ENCODE measurements around the gene TXN2. TPM values are rescaled to one million over a fixed set of nuclear protein-coding genes. Genes with fewer than 3 reads are reported as not detected.
"Not testable (repeated sequence)": the region's sequence is repeated elsewhere in the genome, so short reads cannot be mapped to it uniquely, and the experiment has no call there.

TXN2 gene
- total RNA-seq, 4 donors from 2014 or later = 45.6 to 56.7 (median 52.2) TPM

GRCh38 chr22:36455571-36456463, 25.6 kb downstream of the TXN2 start:
- no peak for DNase-seq (ENCODE audit: low spot score in 2 of 2)
- no peak for TF ChIP-seq POLR2A (IDR thresholded peaks at IDR 0.05)
- TF ChIP-seq, protein P1, sequence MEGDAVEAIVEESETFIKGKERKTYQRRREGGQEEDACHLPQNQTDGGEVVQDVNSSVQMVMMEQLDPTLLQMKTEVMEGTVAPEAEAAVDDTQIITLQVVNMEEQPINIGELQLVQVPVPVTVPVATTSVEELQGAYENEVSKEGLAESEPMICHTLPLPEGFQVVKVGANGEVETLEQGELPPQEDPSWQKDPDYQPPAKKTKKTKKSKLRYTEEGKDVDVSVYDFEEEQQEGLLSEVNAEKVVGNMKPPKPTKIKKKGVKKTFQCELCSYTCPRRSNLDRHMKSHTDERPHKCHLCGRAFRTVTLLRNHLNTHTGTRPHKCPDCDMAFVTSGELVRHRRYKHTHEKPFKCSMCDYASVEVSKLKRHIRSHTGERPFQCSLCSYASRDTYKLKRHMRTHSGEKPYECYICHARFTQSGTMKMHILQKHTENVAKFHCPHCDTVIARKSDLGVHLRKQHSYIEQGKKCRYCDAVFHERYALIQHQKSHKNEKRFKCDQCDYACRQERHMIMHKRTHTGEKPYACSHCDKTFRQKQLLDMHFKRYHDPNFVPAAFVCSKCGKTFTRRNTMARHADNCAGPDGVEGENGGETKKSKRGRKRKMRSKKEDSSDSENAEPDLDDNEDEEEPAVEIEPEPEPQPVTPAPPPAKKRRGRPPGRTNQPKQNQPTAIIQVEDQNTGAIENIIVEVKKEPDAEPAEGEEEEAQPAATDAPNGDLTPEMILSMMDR (IDR thresholded peaks at IDR 0.05) = no peak
- intact Hi-C loops (cut with DNase I; ENCODE audit: low total_unique reads) = no loop called here
- 65 to 67% methylated on average over 20 to 21 of the region's 21 CpGs for WGBS, 2 donors
- H3K4me3 ChIP-seq (ENCODE audit: low read depth, poor library complexity, severe bottlenecking) = no peak overlapping the region

DNA sequence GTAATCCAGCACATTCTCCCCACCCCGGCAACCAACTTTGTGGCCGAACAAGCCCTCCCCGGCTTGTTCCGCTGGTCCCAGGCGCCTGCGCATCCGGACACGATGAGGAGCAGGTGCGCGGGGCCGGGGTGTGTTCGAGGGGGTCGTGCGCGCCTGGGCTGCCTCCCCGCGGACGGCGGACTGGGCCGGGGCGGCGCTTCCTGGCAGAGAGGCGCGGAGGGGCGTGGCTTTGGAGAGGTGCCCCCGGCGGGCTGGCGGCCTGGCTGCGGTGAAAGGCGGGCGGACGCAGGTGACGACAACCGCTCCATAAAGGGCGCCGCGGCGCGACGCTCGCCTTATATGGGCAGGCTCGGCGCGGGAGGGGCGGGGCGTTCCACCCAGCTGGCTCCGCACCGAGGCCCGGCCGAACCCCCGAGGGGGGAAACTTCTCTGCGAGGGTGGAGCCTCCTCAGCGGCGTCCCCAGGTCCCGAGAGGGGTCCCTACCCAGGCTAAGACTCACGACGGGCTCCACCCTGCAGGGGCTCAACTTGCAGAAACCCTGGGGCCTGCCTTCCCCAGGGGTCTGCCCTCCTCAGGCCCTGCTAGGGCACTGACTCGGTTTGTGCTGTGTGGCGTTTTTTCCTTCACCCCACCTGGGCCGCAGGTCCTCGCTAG, 26.4 kb downstream of the TXN2 start:
- peak; percentile 86 to 98 for DNase-seq (ENCODE audit: low spot score in 2 of 2)
- WGBS, 2 donors = 1 to 6% methylated on average over 20 to 26 of the region's 61 CpGs
- H3K4me3 ChIP-seq (ENCODE audit: low read depth, poor library complexity, severe bottlenecking) = peak overlapping the region; percentile 19
- intact Hi-C loops (cut with DNase I; ENCODE audit: low total_unique reads) = no loop called here
- no peak for TF ChIP-seq POLR2A (IDR thresholded peaks at IDR 0.05)
- TF ChIP-seq, protein P1 (IDR thresholded peaks at IDR 0.05) = no peak

DNA sequence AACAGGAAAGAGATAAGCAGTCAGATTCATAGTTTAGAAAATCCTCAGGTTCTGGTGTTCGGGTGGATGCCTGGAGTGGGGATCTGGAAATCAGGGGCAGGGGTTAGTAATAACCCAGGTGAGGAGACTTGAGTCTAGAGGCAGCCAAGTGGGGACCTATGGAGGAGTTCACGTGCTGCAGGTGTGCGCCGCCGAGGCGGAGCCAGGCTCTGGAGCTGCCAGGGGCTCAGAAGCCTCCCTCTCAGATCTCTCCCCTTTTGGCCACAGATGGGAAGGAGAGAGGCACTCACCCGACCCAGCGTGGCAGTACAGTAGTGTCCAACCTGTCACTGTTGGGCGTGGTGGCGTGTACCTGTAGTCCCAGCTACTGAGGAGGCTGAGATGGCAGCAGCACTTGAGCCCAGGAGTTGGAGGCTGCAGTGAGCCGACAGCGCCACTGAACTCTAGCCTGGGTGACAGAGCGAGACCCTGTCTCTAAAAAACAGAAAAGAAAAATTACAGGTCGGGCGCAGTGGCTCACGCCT, 27.5 kb downstream of the TXN2 start:
- no peak for DNase-seq (ENCODE audit: low spot score in 2 of 2)
- no peak overlapping the region for H3K4me3 ChIP-seq (ENCODE audit: low read depth, poor library complexity, severe bottlenecking)
- TF ChIP-seq POLR2A (IDR thresholded peaks at IDR 0.05) = no peak
- TF ChIP-seq, protein P1 (IDR thresholded peaks at IDR 0.05) = no peak
- WGBS, 2 donors = 91 to 95% methylated on average over 16 of the region's 16 CpGs
- intact Hi-C loops (cut with DNase I; ENCODE audit: low total_unique reads) = no loop called here

DNA sequence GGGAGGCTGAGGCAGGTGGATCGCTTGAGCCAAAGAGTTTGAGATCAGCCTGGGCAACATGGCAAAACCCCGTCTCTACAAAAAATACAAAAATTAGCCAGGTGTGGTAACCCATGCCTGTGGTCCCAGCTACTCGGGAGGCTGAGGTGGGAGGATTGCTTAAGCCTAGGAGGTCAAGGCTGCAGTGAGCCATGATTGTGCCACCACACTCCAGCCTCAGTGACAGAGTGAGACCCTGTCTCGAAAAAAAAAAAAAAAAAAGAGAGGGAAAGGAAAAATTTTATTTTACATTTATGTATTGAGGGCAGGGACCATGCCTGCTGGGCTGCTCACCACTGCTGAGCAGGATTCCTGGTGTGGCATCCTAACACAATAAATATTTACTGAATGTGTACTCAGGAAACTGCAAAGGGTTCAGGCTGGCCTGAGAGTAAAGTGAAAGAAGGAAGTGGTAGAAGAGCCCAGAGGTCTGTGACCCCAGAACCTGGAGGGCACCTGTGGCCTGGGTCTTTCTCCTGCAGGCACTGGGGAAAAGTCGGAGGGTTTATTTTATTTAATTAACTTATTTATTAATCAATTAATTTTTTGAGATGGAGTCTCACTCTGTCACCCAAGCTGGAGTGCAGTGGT, 28.3 kb downstream of the TXN2 start:
- DNase-seq (ENCODE audit: low spot score in 2 of 2); intact Hi-C loops (cut with DNase I; ENCODE audit: low total_unique reads): not testable (repeated sequence)
- 80 to 86% methylated on average over 5 of the region's 5 CpGs for WGBS, 2 donors

DNA sequence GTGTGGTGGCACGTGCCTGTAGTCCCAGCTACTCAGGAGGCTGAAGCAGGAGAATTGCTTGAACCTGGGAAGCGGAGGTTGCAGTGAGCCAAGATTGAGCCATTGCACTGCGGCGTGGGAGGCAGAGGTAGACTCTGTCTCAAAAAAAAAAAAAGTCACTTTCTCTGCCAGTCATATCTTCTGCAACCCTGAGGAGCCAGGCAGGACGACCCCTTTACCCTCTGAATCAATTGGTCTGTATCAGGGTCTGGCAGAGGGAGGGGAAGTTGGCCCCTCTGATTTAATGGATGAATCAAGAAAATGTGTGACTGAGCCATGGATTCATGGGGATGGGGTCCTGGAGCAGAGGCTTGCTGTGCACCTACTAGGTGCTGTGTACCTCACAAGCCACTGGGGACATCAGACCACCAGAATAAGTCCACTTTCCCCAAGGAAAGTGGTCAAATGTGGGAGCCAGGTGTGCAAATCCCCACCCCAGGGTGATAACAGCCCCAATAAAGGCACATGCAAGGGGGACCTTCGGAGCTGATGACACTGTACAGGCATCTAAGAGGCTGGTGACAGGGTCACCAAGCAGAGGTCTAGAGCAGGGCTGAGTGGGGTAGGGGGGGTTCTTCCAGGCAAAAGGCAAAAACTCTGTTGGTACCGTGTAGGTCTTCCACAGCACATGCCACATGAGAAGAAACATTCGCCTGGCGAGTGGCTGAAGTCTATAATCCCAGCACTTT, 29.0 kb downstream of the TXN2 start:
- H3K4me3 ChIP-seq (ENCODE audit: low read depth, poor library complexity, severe bottlenecking) = no peak overlapping the region
- WGBS, 2 donors = 73 to 84% methylated on average over 9 of the region's 9 CpGs
- intact Hi-C loops (cut with DNase I; ENCODE audit: low total_unique reads) = no loop called here
- no peak for TF ChIP-seq POLR2A (IDR thresholded peaks at IDR 0.05)
- TF ChIP-seq, protein P1 (IDR thresholded peaks at IDR 0.05) = no peak
- DNase-seq (ENCODE audit: low spot score in 2 of 2) = no peak

More for the DNA sequence above, 28.3 kb downstream of the TXN2 start:
- not testable (repeated sequence) for H3K4me3 ChIP-seq (ENCODE audit: low read depth, poor library complexity, severe bottlenecking)

- DNase-seq (ENCODE audit: low spot score in 2 of 2); intact Hi-C loops (cut with DNase I; ENCODE audit: low total_unique reads); H3K4me3 ChIP-seq (ENCODE audit: low read depth, poor library complexity, severe bottlenecking): not testable (repeated sequence)
- WGBS, 2 donors = 90 to 96% methylated on average over 7 of the region's 7 CpGs
Measured at GRCh38 chr22:36450923-36451322, 30.5 kb downstream of the TXN2 start.
